NK-92 (cell line): Measurements from ENCODE around the gene LRRC4C.
"Not testable (repeated sequence)": the region's sequence is repeated elsewhere in the genome, so short reads cannot be mapped to it uniquely, and the experiment has no call there.

ENCODE experiments used
- DNase-seq: peaks from one replicate; lab custom pipeline; 2025; ENCODE audit not compliant: unreplicated experiment; lab: John Stamatoyannopoulos, UW

LRRC4C gene

GRCh38 chr11:40522080-40522479 lies 937.4 kb downstream of the LRRC4C start:
- not testable (repeated sequence) for DNase-seq

- DNase-seq = no peak
These were observed 942.3 kb downstream of the LRRC4C start for GRCh38 chr11:40517122-40517521.

- no peak for DNase-seq
These were observed 945.3 kb downstream of the LRRC4C start for GRCh38 chr11:40514124-40514523.

- no peak for DNase-seq
These were observed 946.2 kb downstream of the LRRC4C start for GRCh38 chr11:40513281-40513680.

- DNase-seq = no peak
These were observed 951.1 kb downstream of the LRRC4C start for GRCh38 chr11:40508303-40508702.

GRCh38 chr11:40506226-40506625 lies 953.2 kb downstream of the LRRC4C start:
- DNase-seq = no peak

GRCh38 chr11:40491341-40491740 lies 968.1 kb downstream of the LRRC4C start:
- no peak for DNase-seq

GRCh38 chr11:40467771-40468170 lies 991.7 kb downstream of the LRRC4C start:
- DNase-seq = no peak

GRCh38 chr11:40445391-40445790 lies 1014.1 kb downstream of the LRRC4C start:
- DNase-seq = no peak

- DNase-seq = no peak
These were observed 1015.3 kb downstream of the LRRC4C start for GRCh38 chr11:40444151-40444550.

GRCh38 chr11:40435344-40435743 lies 1024.1 kb downstream of the LRRC4C start:
- no peak for DNase-seq

GRCh38 chr11:40434926-40435325 lies 1024.5 kb downstream of the LRRC4C start:
- DNase-seq = no peak

- DNase-seq = no peak
These were observed 1027.1 kb downstream of the LRRC4C start for GRCh38 chr11:40432358-40432757.

GRCh38 chr11:40425168-40425567 lies 1034.3 kb downstream of the LRRC4C start:
- DNase-seq = no peak

- no peak for DNase-seq
These were observed 1038.1 kb downstream of the LRRC4C start for GRCh38 chr11:40421208-40421981.

GRCh38 chr11:40417627-40418026 lies 1041.8 kb downstream of the LRRC4C start:
- no peak for DNase-seq

GRCh38 chr11:40407355-40407754 lies 1052.1 kb downstream of the LRRC4C start:
- no peak for DNase-seq

- DNase-seq = no peak
These were observed 1053.8 kb downstream of the LRRC4C start for GRCh38 chr11:40405614-40406013.

GRCh38 chr11:40403321-40403720 lies 1056.1 kb downstream of the LRRC4C start:
- DNase-seq = no peak

GRCh38 chr11:40401132-40401853 lies 1058.2 kb downstream of the LRRC4C start:
- DNase-seq = no peak

- no peak for DNase-seq
These were observed 1062.3 kb downstream of the LRRC4C start for GRCh38 chr11:40397141-40397540.

- DNase-seq = no peak
These were observed 1065.9 kb downstream of the LRRC4C start for GRCh38 chr11:40393511-40393910.
